DOHH2 (cell line): ENCODE results near the gene IMMP2L.

Experiments used
- H3F3A ChIP-seq: fragments of 200-600 bp; sonication (generic), shearing (Covaris generic); 2 replicates; pipeline ENCODE4 v1.6.0; 2016; ENCODE audit warnings: antibody characterized with exemption, mild to moderate bottlenecking; ENCODE audit not compliant: control insufficient read depth, insufficient read depth
- H3K27ac ChIP-seq: fragments of 200-600 bp; sonication (generic); 2 replicates; pipeline ENCODE4 v1.5.1; 2014; ENCODE audit warnings: low read depth, mild to moderate bottlenecking, low read length, moderate library complexity
- H3K27me3 ChIP-seq: fragments of 200-600 bp; sonication (generic); 2 replicates; pipeline ENCODE4 v1.6.1; 2014; ENCODE audit warnings: mild to moderate bottlenecking, low read length, mixed read lengths; ENCODE audit not compliant: control insufficient read depth
- H3K36me3 ChIP-seq: fragments of 200-600 bp; sonication (generic); 2 replicates; pipeline ENCODE4 v1.6.1; 2014; ENCODE audit warnings: mild to moderate bottlenecking, low read length, moderate library complexity, mixed read lengths; ENCODE audit not compliant: control insufficient read depth
- H3K4me1 ChIP-seq: fragments of 200-600 bp; sonication (generic); 2 replicates; pipeline ENCODE4 v1.6.1; 2014; ENCODE audit warnings: mild to moderate bottlenecking, low read length, mixed read lengths; ENCODE audit not compliant: control insufficient read depth
- H3K4me2 ChIP-seq: fragments of 200-600 bp; sonication (generic); 2 replicates; pipeline ENCODE4 v1.6.0; 2014; ENCODE audit warnings: mild to moderate bottlenecking, low read length, moderate library complexity
- H3K4me3 ChIP-seq: fragments of 200-600 bp; sonication (generic); 2 replicates; pipeline ENCODE4 v1.5.1; 2014; ENCODE audit warnings: mild to moderate bottlenecking, low read length, mixed read lengths
- H3K79me2 ChIP-seq: fragments of 200-600 bp; sonication (generic); 2 replicates; pipeline ENCODE4 v1.6.1; 2014; ENCODE audit warnings: mild to moderate bottlenecking, low read length, mixed read lengths; ENCODE audit not compliant: control insufficient read depth
- H3K9me2 ChIP-seq: fragments of 200-600 bp; sonication (generic); replicated peaks from 2 replicates; pipeline ENCODE4 v1.6.1; 2014; ENCODE audit warnings: mild to moderate bottlenecking, low read length, mixed read lengths; ENCODE audit not compliant: control insufficient read depth
- H3K9me3 ChIP-seq: fragments of 200-600 bp; sonication (generic); 2 replicates; pipeline ENCODE4 v1.6.1; 2014; ENCODE audit warnings: antibody characterized with exemption, low read length, mixed read lengths; ENCODE audit not compliant: control insufficient read depth, insufficient read depth
- H4K20me1 ChIP-seq: fragments of 200-600 bp; sonication (generic); 2 replicates; pipeline ENCODE4 v1.6.0; 2014; ENCODE audit warnings: low read depth, mild to moderate bottlenecking, antibody characterized with exemption, low read length, moderate library complexity; ENCODE audit not compliant: control insufficient read depth, insufficient read depth
- CTCF ChIP-seq: fragments of 200-600 bp; sonication (generic); IDR thresholded peaks from one replicate; pipeline ENCODE4 v1.5.1; 2014; ENCODE audit warnings: antibody characterized with exemption, mild to moderate bottlenecking, low read depth, low read length; ENCODE audit not compliant: poor library complexity, severe bottlenecking
- EZH2phosphoT487 ChIP-seq: fragments of 200-600 bp; sonication (generic); IDR thresholded peaks from 2 replicates; pipeline ENCODE4 v1.6.1; 2017; ENCODE audit warnings: borderline replicate concordance, mild to moderate bottlenecking, antibody characterized with exemption, low read length, moderate library complexity, mixed read lengths

Gene IMMP2L

GRCh38 chr7:111578754-111579153, 16.5 kb upstream of the IMMP2L start:
- Histone ChIP-seq H4K20me1 (no peaks in the 10 kb centered on the region), H3K9me2 (no peaks in the 10 kb centered on the region), H3F3A (no peaks in the 10 kb centered on the region; the same call in 1 of the 2 replicates), H3K4me3 (no peak overlapping the region), H3K27ac (no peak overlapping the region), H3K9me3 (no peaks in the 10 kb centered on the region), H3K4me1 (no peaks in the 10 kb centered on the region), H3K27me3 (no peaks in the 10 kb centered on the region), H3K36me3 (no peaks in the 10 kb centered on the region), H3K4me2 (no peak overlapping the region), H3K79me2 (no peaks in the 10 kb centered on the region)
- TF ChIP-seq EZH2phosphoT487, result no peak
- TF ChIP-seq CTCF, result no peak

DNA sequence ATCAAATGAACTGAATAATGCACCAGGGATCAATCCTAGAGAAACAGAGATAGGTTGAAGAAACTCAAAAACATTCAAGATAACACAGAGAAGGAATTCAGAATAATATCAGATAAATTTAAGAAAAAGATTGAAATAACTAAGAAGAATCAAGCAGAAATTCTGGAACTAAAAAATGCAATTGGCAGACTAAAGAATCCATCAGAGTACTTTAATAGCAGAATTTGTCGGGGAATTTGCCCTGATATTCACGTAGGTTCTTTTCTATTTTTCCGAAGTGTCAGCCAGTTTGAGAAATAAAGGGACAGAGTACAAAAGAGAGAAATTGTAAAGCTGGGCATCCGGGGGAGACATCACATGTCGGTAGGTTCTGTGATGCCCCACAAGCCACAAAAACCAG, 9.4 kb upstream of the IMMP2L start:
- Histone ChIP-seq H3K9me3 (peaks cover 23% of the 10 kb centered on the region), H3K9me2 (no peaks in the 10 kb centered on the region), H3K79me2 (no peaks in the 10 kb centered on the region), H3K36me3 (no peaks in the 10 kb centered on the region), H3K27me3 (no peaks in the 10 kb centered on the region), H3F3A (no peaks in the 10 kb centered on the region), H3K27ac (no peak overlapping the region), H4K20me1 (no peaks in the 10 kb centered on the region), H3K4me2 (no peak overlapping the region), H3K4me3 (no peak overlapping the region), H3K4me1 (peaks cover 19% of the 10 kb centered on the region)
- TF ChIP-seq EZH2phosphoT487, result no peak
- no peak for TF ChIP-seq CTCF

GRCh38 chr7:111568870-111569462, 6.7 kb upstream of the IMMP2L start:
- Histone ChIP-seq H3K4me3 (peak overlapping the region; percentile 19), H3K4me1 (peaks cover 19% of the 10 kb centered on the region), H3K27me3 (no peaks in the 10 kb centered on the region), H3K27ac (peak overlapping the region; percentile 7; the same call in 1 of the 2 replicates), H4K20me1 (no peaks in the 10 kb centered on the region), H3K4me2 (peak overlapping the region; percentile 39), H3K9me3 (peaks cover 23% of the 10 kb centered on the region), H3K79me2 (no peaks in the 10 kb centered on the region), H3F3A (no peaks in the 10 kb centered on the region), H3K36me3 (no peaks in the 10 kb centered on the region), H3K9me2 (no peaks in the 10 kb centered on the region)
- TF ChIP-seq CTCF, result no peak
- TF ChIP-seq EZH2phosphoT487, result no peak
